Neural progenitor cell (in vitro differentiated cells): ENCODE data around the gene TMPRSS13. TPM values are rescaled to one million over a fixed set of nuclear protein-coding genes. Genes with fewer than 3 reads are reported as not detected.

Experiments
- DNase-seq: peaks from one replicate; pipeline ENCODE4 v3.0.0-alpha.2; 2016; ENCODE audit warnings: low spot score
- H2AFZ ChIP-seq: fragments of 200-600 bp; sonication (generic); replicated peaks from 2 replicates; pipeline ENCODE4 v1.6.1; 2016; ENCODE audit warnings: antibody characterized with exemption
- H3F3A ChIP-seq: fragments of 200-600 bp; sonication (generic); 2 replicates; pipeline ENCODE4 v1.6.1; 2016; ENCODE audit warnings: antibody characterized with exemption, low read depth
- H3K27ac ChIP-seq: fragments of 200-600 bp; sonication (generic); 2 replicates; pipeline ENCODE4 v1.5.1; 2016; ENCODE audit warnings: mild to moderate bottlenecking
- H3K27me3 ChIP-seq: fragments of 200-600 bp; sonication (generic); 2 replicates; pipeline ENCODE4 v1.6.1; 2016; ENCODE audit warnings: mild to moderate bottlenecking, moderate library complexity
- H3K36me3 ChIP-seq: fragments of 200-600 bp; sonication (generic); 2 replicates; pipeline ENCODE4 v1.5.1; 2016
- H3K4me1 ChIP-seq: fragments of 200-600 bp; sonication (generic); 2 replicates; pipeline ENCODE4 v1.6.1; 2016; ENCODE audit warnings: mixed run types
- H3K4me2 ChIP-seq: fragments of 200-600 bp; sonication (generic); 2 replicates; pipeline ENCODE4 v1.6.1; 2016
- H3K4me3 ChIP-seq: fragments of 200-600 bp; sonication (generic); 2 replicates; pipeline ENCODE4 v1.5.1; 2016
- H3K79me2 ChIP-seq: fragments of 200-600 bp; sonication (generic); 2 replicates; pipeline ENCODE4 v1.6.1; 2016; ENCODE audit warnings: low read depth
- H3K9ac ChIP-seq: fragments of 200-600 bp; sonication (generic); 2 replicates; pipeline ENCODE4 v1.6.1; 2016
- H3K9me3 ChIP-seq: fragments of 200-600 bp; sonication (generic); 2 replicates; pipeline ENCODE4 v1.5.1; 2016; ENCODE audit warnings: low read depth
- H4K20me1 ChIP-seq: fragments of 200-600 bp; sonication (generic); 2 replicates; pipeline ENCODE4 v1.6.1; 2016; ENCODE audit warnings: low read depth
- H3K27ac Mint-ChIP-seq: 3 replicates; pipeline ENCODE4 v1.8.0; 2021; ENCODE audit warnings: mixed read lengths
- H3K27me3 Mint-ChIP-seq: 2 replicates; pipeline ENCODE4 v1.8.0; 2022; ENCODE audit warnings: low read depth, mild to moderate bottlenecking, inconsistent platforms, moderate library complexity, mixed read lengths; ENCODE audit not compliant: insufficient read depth
- H3K36me3 Mint-ChIP-seq: 3 replicates; pipeline ENCODE4 v1.8.0; 2021; ENCODE audit warnings: mixed read lengths
- H3K4me1 Mint-ChIP-seq: 3 replicates; pipeline ENCODE4 v1.8.0; 2021; ENCODE audit warnings: mixed read lengths
- H3K4me3 Mint-ChIP-seq: 3 replicates; pipeline ENCODE4 v1.8.0; 2021; ENCODE audit warnings: mild to moderate bottlenecking, moderate library complexity, mixed read lengths
- H3K9me3 Mint-ChIP-seq: 3 replicates; pipeline ENCODE4 v1.8.0; 2020; ENCODE audit warnings: mixed read lengths
- EZH2 ChIP-seq: fragments of 200-600 bp; sonication (generic); IDR thresholded peaks from 2 replicates; pipeline ENCODE4 v1.6.1; 2017; ENCODE audit warnings: antibody characterized with exemption, mild to moderate bottlenecking, moderate library complexity
- EZH2phosphoT487 ChIP-seq: fragments of 200-600 bp; sonication (generic); IDR thresholded peaks from 2 replicates; pipeline ENCODE4 v1.6.1; 2017; ENCODE audit warnings: antibody characterized with exemption
- total RNA-seq: library from RNA; depleted of rRNA; stranded (reverse); fragments of >200 nt; gene quantifications from 2 replicates; pipeline ENCODE4 v1.2.3, GENCODE V29; 2015; ENCODE audit warnings: low replicate concordance
- TF ChIP-seq, protein P1 (sequence below): fragments of 200-600 bp; sonication (generic); IDR thresholded peaks from 2 replicates; pipeline ENCODE4 v1.5.1; 2017; ENCODE audit warnings: antibody characterized with exemption, mild to moderate bottlenecking

Gene TMPRSS13
- total RNA-seq, 1 donor from 2014 or later = not detected

DNA sequence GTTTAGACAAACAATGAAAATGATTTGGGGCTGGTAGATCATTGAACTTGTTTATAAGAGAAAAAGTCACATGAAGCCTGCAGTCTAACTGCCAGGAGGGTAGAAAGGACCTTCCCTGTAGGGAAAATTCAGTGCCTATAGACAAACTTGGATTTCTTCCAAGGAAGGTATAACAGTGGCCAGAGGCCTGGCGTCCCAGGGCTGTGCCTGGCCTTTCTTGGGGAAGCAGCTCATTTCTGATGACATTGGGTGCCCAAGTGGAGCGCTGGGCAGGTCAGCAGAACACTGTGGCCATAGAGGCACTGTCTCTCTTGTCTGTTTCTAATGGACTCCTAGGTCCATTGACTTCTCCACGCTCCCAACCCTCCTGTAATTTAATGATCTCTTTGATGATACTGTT lies 46.1 kb downstream of the TMPRSS13 start:
- Histone ChIP-seq H3K4me2 (no peak overlapping the region), H4K20me1 (no peaks in the 10 kb centered on the region), H3K4me1 (peaks cover 6% of the 10 kb centered on the region), H3K36me3 (no peaks in the 10 kb centered on the region), H2AFZ (no peak overlapping the region), H3K9ac (no peak overlapping the region), H3K27me3 (peaks cover 11% of the 10 kb centered on the region), H3K27ac (no peak overlapping the region), H3K9me3 (no peaks in the 10 kb centered on the region), H3K79me2 (no peaks in the 10 kb centered on the region), H3K4me3 (no peak overlapping the region), H3F3A (peaks cover 5% of the 10 kb centered on the region)
- DNase-seq = no peak
- TF ChIP-seq EZH2phosphoT487 (no peak), EZH2 (no peak)
- TF ChIP-seq, protein P1, sequence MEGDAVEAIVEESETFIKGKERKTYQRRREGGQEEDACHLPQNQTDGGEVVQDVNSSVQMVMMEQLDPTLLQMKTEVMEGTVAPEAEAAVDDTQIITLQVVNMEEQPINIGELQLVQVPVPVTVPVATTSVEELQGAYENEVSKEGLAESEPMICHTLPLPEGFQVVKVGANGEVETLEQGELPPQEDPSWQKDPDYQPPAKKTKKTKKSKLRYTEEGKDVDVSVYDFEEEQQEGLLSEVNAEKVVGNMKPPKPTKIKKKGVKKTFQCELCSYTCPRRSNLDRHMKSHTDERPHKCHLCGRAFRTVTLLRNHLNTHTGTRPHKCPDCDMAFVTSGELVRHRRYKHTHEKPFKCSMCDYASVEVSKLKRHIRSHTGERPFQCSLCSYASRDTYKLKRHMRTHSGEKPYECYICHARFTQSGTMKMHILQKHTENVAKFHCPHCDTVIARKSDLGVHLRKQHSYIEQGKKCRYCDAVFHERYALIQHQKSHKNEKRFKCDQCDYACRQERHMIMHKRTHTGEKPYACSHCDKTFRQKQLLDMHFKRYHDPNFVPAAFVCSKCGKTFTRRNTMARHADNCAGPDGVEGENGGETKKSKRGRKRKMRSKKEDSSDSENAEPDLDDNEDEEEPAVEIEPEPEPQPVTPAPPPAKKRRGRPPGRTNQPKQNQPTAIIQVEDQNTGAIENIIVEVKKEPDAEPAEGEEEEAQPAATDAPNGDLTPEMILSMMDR = no peak
- Mint-ChIP-seq H3K4me3 (no peak overlapping the region), H3K4me1 (peaks cover 29% of the 10 kb centered on the region), H3K27ac (no peak overlapping the region), H3K27me3 (peaks cover 10% of the 10 kb centered on the region), H3K9me3 (peaks cover 4% of the 10 kb centered on the region), H3K36me3 (no peaks in the 10 kb centered on the region)

DNA sequence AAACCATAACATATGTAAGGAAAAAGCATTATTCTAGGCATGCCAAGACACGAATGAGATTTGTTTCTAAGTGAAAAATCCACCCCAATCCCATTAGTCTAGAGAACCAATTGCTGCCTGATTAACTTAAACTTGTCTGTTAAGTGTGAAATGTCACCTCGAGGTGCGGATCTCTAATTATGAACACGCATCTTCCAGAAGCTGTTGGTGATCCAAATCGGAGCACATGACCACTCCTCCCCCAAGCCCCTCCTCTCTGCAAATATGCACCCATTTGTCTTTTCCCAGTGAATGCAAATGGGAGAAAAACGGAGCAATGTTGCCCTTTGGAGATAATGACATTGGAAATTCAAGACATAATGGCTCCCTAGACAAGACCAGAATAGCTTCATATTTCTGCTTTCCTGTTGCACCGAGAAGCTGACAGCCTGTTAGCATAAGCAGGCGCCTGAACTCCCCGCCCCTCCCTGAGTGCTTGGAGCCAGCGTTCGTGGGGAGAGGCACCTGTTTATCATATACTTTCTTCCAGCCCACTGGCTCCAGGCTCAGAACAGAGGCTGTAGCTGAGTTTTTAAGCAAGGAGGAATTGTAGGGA lies 46.8 kb downstream of the TMPRSS13 start:
- peaks cover 30% of the 10 kb centered on the region for H3K4me1 Mint-ChIP-seq
- peaks cover 12% of the 10 kb centered on the region for H3K4me1 ChIP-seq
- no peak overlapping the region for H3K27ac ChIP-seq

DNA sequence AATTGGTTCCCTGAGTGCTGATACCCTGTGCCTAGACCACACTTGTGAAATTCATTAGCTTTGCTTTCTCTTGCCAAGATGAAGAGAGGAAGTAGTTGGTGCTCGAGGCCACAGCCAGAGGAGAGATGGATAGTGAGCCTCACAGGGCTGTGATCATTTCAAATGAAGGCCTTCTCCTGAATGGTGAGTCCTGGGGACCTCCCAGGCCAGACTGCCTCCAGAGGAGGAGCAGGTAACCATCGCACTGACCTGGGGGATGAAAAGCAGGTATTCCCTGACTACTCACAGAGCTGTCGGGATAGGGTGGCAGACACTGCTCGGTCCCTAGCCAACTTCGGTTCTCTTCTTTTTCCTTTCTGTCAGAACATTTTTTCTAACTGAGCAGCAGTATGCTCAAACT lies 48.0 kb downstream of the TMPRSS13 start:
- no peak overlapping the region for H3K4me3 ChIP-seq
- H3K9me3 ChIP-seq = no peaks in the 10 kb centered on the region
- Mint-ChIP-seq H3K4me1 (peaks cover 33% of the 10 kb centered on the region), H3K27ac (no peak overlapping the region), H3K4me3 (no peak overlapping the region), H3K36me3 (no peaks in the 10 kb centered on the region), H3K9me3 (no peaks in the 10 kb centered on the region), H3K27me3 (peaks cover 15% of the 10 kb centered on the region)
- no peaks in the 10 kb centered on the region for H3K36me3 ChIP-seq
- no peaks in the 10 kb centered on the region for H4K20me1 ChIP-seq
- TF ChIP-seq EZH2phosphoT487 (no peak), EZH2 (no peak)
- TF ChIP-seq, protein P1 = no peak
- peaks cover 21% of the 10 kb centered on the region for H3K27me3 ChIP-seq
- no peak overlapping the region for H3K4me2 ChIP-seq
- H3K79me2 ChIP-seq = peaks cover 2% of the 10 kb centered on the region
- peaks cover 18% of the 10 kb centered on the region for H3K4me1 ChIP-seq
- no peak overlapping the region for H3K27ac ChIP-seq
- DNase-seq = no peak
- H3K9ac ChIP-seq = no peak overlapping the region
- H3F3A ChIP-seq = peaks cover 18% of the 10 kb centered on the region
- H2AFZ ChIP-seq = no peak overlapping the region

More for the DNA sequence above, 46.8 kb downstream of the TMPRSS13 start:
- Mint-ChIP-seq H3K4me3 (no peak overlapping the region), H3K36me3 (no peaks in the 10 kb centered on the region), H3K27ac (no peak overlapping the region), H3K27me3 (peaks cover 10% of the 10 kb centered on the region), H3K9me3 (peaks cover 4% of the 10 kb centered on the region)
- H3K36me3 ChIP-seq = no peaks in the 10 kb centered on the region
- no peak overlapping the region for H3K4me2 ChIP-seq
- no peaks in the 10 kb centered on the region for H3K79me2 ChIP-seq
- TF ChIP-seq EZH2phosphoT487 (no peak), EZH2 (no peak)
- TF ChIP-seq, protein P1 = no peak
- H4K20me1 ChIP-seq = no peaks in the 10 kb centered on the region
- H3K9ac ChIP-seq = no peak overlapping the region
- H3F3A ChIP-seq = peaks cover 11% of the 10 kb centered on the region
- H3K4me3 ChIP-seq = no peak overlapping the region
- H3K27me3 ChIP-seq = peaks cover 18% of the 10 kb centered on the region
- no peak for DNase-seq
- no peak overlapping the region for H2AFZ ChIP-seq
- H3K9me3 ChIP-seq = no peaks in the 10 kb centered on the region
